Trophoblast cell (in vitro differentiated cells and primary cell): ENCODE results near the gene DGAT2L6.
A peak's percentile ranks its signal among the peaks of the same experiment; 100 is the strongest.
"Not testable (repeated sequence)": the region's sequence is repeated elsewhere in the genome, so short reads cannot be mapped to it uniquely, and the experiment has no call there.

Experiments
- DNase-seq, 2 donors: peaks; one replicate each; pipeline ENCODE4 v3.0.0-alpha.2; 2016
- H2AFZ ChIP-seq: 2 replicates; pipeline ENCODE4 v1.6.1; 2013; ENCODE audit warnings: low read length, moderate library complexity, mild to moderate bottlenecking; ENCODE audit not compliant: insufficient read depth, poor library complexity
- H2AK5ac ChIP-seq: 2 replicates; pipeline ENCODE4 v1.6.1; 2013; ENCODE audit warnings: mild to moderate bottlenecking, low read length
- H2BK120ac ChIP-seq: 2 replicates; pipeline ENCODE4 v1.6.1; 2013; ENCODE audit warnings: low read length, mild to moderate bottlenecking, moderate library complexity; ENCODE audit not compliant: insufficient read depth, poor library complexity
- H2BK12ac ChIP-seq: 2 replicates; pipeline ENCODE4 v1.6.1; 2013; ENCODE audit warnings: mild to moderate bottlenecking, low read length, moderate library complexity
- H2BK5ac ChIP-seq: 2 replicates; pipeline ENCODE4 v1.6.1; 2013; ENCODE audit warnings: low read length, low read depth, moderate library complexity, mild to moderate bottlenecking; ENCODE audit not compliant: poor library complexity
- H3K14ac ChIP-seq: 2 replicates; pipeline ENCODE4 v1.6.1; 2013; ENCODE audit warnings: mild to moderate bottlenecking, low read length
- H3K18ac ChIP-seq: 2 replicates; pipeline ENCODE4 v1.6.1; 2013; ENCODE audit warnings: mild to moderate bottlenecking, low read length
- H3K23ac ChIP-seq: 2 replicates; pipeline ENCODE4 v1.6.1; 2013; ENCODE audit warnings: low read length
- H3K27ac ChIP-seq: 2 replicates; pipeline ENCODE4 v1.5.1; 2013; ENCODE audit warnings: low read depth, mild to moderate bottlenecking, inconsistent platforms, low read length, moderate library complexity
- H3K27me3 ChIP-seq: 2 replicates; pipeline ENCODE4 v1.6.1; 2013; ENCODE audit warnings: inconsistent platforms, mild to moderate bottlenecking, low read length, moderate library complexity; ENCODE audit not compliant: insufficient read depth
- H3K36me3 ChIP-seq, 2 experiments: 1 replicate in 1 of 2; 2 replicates in 1 of 2; pipeline ENCODE4 v1.6.1; 2013; ENCODE audit warnings: low read length in 2 of 2, mild to moderate bottlenecking in 2 of 2, moderate library complexity in 1 of 2; ENCODE audit not compliant: insufficient read depth in 2 of 2, control insufficient read depth in 1 of 2
- H3K4ac ChIP-seq: 2 replicates; pipeline ENCODE4 v1.6.1; 2013; ENCODE audit warnings: low read depth, mild to moderate bottlenecking, low read length, moderate library complexity
- H3K4me1 ChIP-seq, 2 experiments: 1 replicate in 1 of 2; 2 replicates in 1 of 2; pipeline ENCODE4 v1.6.1; 2013; ENCODE audit warnings: low read length in 2 of 2, mild to moderate bottlenecking in 2 of 2, moderate library complexity in 1 of 2; ENCODE audit not compliant: insufficient read depth in 2 of 2, control insufficient read depth in 1 of 2
- H3K4me2 ChIP-seq: 2 replicates; pipeline ENCODE4 v1.6.1; 2013; ENCODE audit warnings: inconsistent platforms, mild to moderate bottlenecking, low read length, moderate library complexity
- H3K4me3 ChIP-seq: 2 replicates; pipeline ENCODE4 v1.5.1; 2013; ENCODE audit warnings: mild to moderate bottlenecking, low read depth, low read length, inconsistent platforms
- H3K79me1 ChIP-seq: one replicate; pipeline ENCODE4 v1.6.1; 2013; ENCODE audit warnings: low read length
- H3K79me2 ChIP-seq: 2 replicates; pipeline ENCODE4 v1.6.1; 2013; ENCODE audit warnings: low read length, mild to moderate bottlenecking; ENCODE audit not compliant: control insufficient read depth, insufficient read depth, poor library complexity
- H3K9ac ChIP-seq: 2 replicates; pipeline ENCODE4 v1.6.1; 2013; ENCODE audit warnings: mild to moderate bottlenecking, low read length
- H3K9me3 ChIP-seq: 2 replicates; pipeline ENCODE4 v1.6.1; 2013; ENCODE audit warnings: low read depth, mild to moderate bottlenecking, control low read depth, inconsistent platforms, low read length; ENCODE audit not compliant: insufficient read depth
- H4K12ac ChIP-seq: 2 replicates; pipeline ENCODE4 v1.6.1; 2013; ENCODE audit warnings: low read depth, mild to moderate bottlenecking, low read length, moderate library complexity
- H4K8ac ChIP-seq: 2 replicates; pipeline ENCODE4 v1.6.1; 2013; ENCODE audit warnings: low read depth, mild to moderate bottlenecking, low read length, moderate library complexity
- H4K91ac ChIP-seq: one replicate; pipeline ENCODE4 v1.6.1; 2013; ENCODE audit warnings: low read depth, mild to moderate bottlenecking, low read length, moderate library complexity
- whole genome bisulfite sequencing: extraction: QIAGEN DNeasy Blood & Tissue Kit; methylation state at CpG from one replicate; pipeline ENCODE4 v1.1.7; 2013; ENCODE audit warnings: missing lambda C conversion rate; ENCODE audit not compliant: insufficient read length, insufficient coverage; ENCODE audit errors: extremely low coverage; 5-methylcytosine and 5-hydroxymethylcytosine counted together

Gene DGAT2L6

DNA sequence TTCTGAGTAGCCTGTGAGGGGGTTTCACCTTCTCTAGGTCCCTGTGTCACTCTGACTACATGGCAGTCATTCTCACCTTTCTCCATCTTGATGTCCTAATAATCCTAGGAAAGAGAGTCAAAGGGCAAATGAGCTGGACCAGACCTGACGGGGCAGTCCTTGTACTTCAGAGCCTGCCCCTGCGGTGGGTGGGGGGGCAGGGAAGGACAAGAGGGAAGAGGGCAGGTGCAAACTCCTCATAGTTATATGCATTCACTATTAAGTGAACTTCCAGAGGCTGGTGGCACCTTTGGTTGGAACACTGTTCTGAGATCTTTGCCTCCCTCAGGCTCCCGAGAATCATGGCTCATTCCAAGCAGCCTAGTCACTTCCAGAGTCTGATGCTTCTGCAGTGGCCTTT lies 57.1 kb downstream of the DGAT2L6 start, which contains the start of gene AWAT1:
TSS of gene AWAT1 (plus strand) at position 301 of the 400 bp plus-strand sequence. CDS start at position 342, 41 bp downstream.
- H2AFZ ChIP-seq = no peak within 1 kb of the TSS
- no peak within 1 kb of the TSS for H3K14ac ChIP-seq
- no peaks in the 10 kb centered on the region for H3K79me2 ChIP-seq
- H3K9me3 ChIP-seq = no peaks in the 10 kb centered on the region
- no peak within 1 kb of the TSS for H3K4ac ChIP-seq
- H3K9ac ChIP-seq = no peak within 1 kb of the TSS
- no peaks in the 10 kb centered on the region for H3K4me1 ChIP-seq
- H3K36me3 ChIP-seq = no peaks in the 10 kb centered on the region
- no peak within 1 kb of the TSS for H2BK120ac ChIP-seq
- no peak within 1 kb of the TSS for H3K18ac ChIP-seq
- H2BK12ac ChIP-seq = no peak within 1 kb of the TSS
- H3K4me3 ChIP-seq = no peak within 1 kb of the TSS
- no peak within 1 kb of the TSS for H3K4me2 ChIP-seq
- DNase-seq = peak; percentile 15 to 19
- H4K91ac ChIP-seq = no peak within 1 kb of the TSS
- H3K23ac ChIP-seq = no peak within 1 kb of the TSS
- no peak within 1 kb of the TSS for H4K8ac ChIP-seq
- H3K27ac ChIP-seq = no peak within 1 kb of the TSS
- H2AK5ac ChIP-seq = no peak within 1 kb of the TSS
- no peaks in the 10 kb centered on the region for H3K27me3 ChIP-seq
- no peaks in the 10 kb centered on the region for H3K79me1 ChIP-seq
- H4K12ac ChIP-seq = no peak within 1 kb of the TSS
- no CpG with 5 or more reads among the region's 3 CpGs for WGBS
- no peak within 1 kb of the TSS for H2BK5ac ChIP-seq

DNA sequence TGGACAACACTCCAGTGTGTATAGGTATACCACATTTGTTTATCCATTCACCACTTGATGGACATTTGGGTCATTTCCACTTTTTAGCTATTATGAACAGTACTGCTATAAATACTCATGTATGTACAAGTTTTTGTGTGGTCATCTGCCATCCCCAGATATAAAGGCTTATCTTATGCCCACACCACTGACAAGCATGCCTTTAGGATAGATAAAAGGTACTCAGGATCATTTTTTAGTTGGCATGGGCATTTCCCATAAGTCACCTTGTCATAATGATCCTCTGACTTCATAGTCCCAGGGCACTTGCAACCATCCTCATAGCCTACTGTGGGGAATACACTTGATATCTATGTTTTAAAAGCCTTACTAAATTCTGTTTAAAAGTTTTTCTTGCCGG lies 63.5 kb downstream of the DGAT2L6 start:
- Histone ChIP-seq H3K36me3 (no peaks in the 10 kb centered on the region), H3K4me2 (no peak overlapping the region), H3K27me3 (no peaks in the 10 kb centered on the region), H4K8ac (no peak overlapping the region), H3K4me1 (no peaks in the 10 kb centered on the region), H3K23ac (no peak overlapping the region), H3K79me2 (no peaks in the 10 kb centered on the region), H3K4me3 (no peak overlapping the region), H3K9me3 (no peaks in the 10 kb centered on the region), H4K91ac (no peak overlapping the region), H3K27ac (no peak overlapping the region), H2BK12ac (no peak overlapping the region), H3K4ac (no peak overlapping the region), H3K79me1 (no peaks in the 10 kb centered on the region), H2AFZ (no peak overlapping the region), H3K9ac (no peak overlapping the region), H4K12ac (no peak overlapping the region), H2BK5ac (no peak overlapping the region), H3K14ac (no peak overlapping the region), H2BK120ac (no peak overlapping the region), H2AK5ac (no peak overlapping the region), H3K18ac (no peak overlapping the region)
- DNase-seq = no peak
- WGBS = no CpG with 5 or more reads among the region's 1 CpG

DNA sequence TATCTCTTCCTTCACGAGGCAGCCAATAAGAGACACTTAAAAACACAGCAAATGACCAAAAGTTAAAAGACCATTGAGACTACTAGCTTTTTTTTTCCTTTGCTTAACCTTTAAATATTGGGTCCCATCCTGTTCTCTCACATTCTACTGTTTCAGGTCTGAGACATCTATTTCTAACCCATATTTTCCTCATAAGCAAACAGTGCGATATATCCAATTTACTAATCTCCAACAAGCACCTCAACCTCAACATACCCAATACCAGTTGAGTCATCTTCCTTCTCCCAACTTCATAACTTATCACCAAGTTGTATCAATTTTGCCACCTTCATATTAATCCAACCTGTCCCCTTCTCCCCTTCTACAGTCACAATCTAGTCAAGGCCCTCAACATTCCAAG lies 64.2 kb downstream of the DGAT2L6 start:
- H3K18ac ChIP-seq = no peak overlapping the region
- no CpG with 5 or more reads among the region's 2 CpGs for WGBS
- no peak overlapping the region for H2AK5ac ChIP-seq
- no peak for DNase-seq
- H3K23ac ChIP-seq = no peak overlapping the region
- no peak overlapping the region for H3K9ac ChIP-seq
- no peaks in the 10 kb centered on the region for H3K27me3 ChIP-seq
- no peak overlapping the region for H3K4ac ChIP-seq
- no peak overlapping the region for H4K12ac ChIP-seq
- no peaks in the 10 kb centered on the region for H3K4me1 ChIP-seq
- H3K14ac ChIP-seq = no peak overlapping the region
- no peaks in the 10 kb centered on the region for H3K79me2 ChIP-seq
- no peak overlapping the region for H2BK12ac ChIP-seq
- H3K79me1 ChIP-seq = no peaks in the 10 kb centered on the region
- H2AFZ ChIP-seq = no peak overlapping the region
- H2BK120ac ChIP-seq = no peak overlapping the region
- H3K27ac ChIP-seq = no peak overlapping the region
- no peak overlapping the region for H4K8ac ChIP-seq
- no peak overlapping the region for H4K91ac ChIP-seq
- H3K4me2 ChIP-seq = no peak overlapping the region
- no peaks in the 10 kb centered on the region for H3K36me3 ChIP-seq
- H3K4me3 ChIP-seq = no peak overlapping the region
- no peaks in the 10 kb centered on the region for H3K9me3 ChIP-seq
- no peak overlapping the region for H2BK5ac ChIP-seq

DNA sequence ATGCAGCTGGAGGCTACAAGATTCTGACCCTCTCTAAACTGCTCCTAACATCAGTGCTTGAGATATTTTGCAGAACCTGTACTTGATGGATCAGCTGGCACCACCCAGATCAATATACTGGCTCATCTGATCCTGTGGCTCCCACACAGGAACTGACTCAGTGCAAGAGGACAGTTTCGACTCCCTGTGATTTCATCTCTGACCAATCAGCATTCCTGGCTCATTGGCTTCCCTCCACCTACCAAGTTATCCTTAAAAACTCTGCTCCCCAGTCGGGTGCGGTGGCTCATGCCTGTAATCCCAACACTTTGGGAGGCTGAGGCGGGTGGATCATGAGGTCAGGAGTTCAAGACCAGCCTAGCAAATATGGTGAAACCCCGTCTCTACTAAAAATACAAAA lies 66.3 kb downstream of the DGAT2L6 start:
- not testable (repeated sequence) for H4K91ac ChIP-seq, H2AK5ac ChIP-seq, DNase-seq, H3K4me3 ChIP-seq, H2AFZ ChIP-seq, H2BK12ac ChIP-seq, H2BK5ac ChIP-seq, H3K27me3 ChIP-seq, H3K27ac ChIP-seq, H3K79me1 ChIP-seq, H3K23ac ChIP-seq, H2BK120ac ChIP-seq, H4K8ac ChIP-seq, H3K9me3 ChIP-seq, H3K4ac ChIP-seq, H3K79me2 ChIP-seq, H3K4me1 ChIP-seq, H3K4me2 ChIP-seq, H4K12ac ChIP-seq, H3K36me3 ChIP-seq, H3K18ac ChIP-seq, H3K14ac ChIP-seq, H3K9ac ChIP-seq
- WGBS = no CpG with 5 or more reads among the region's 5 CpGs
